A673 (cell line): ENCODE data around the gene CKB.

Experiments used
- EZH2 ChIP-seq: fragments of 200-600 bp; sonication (generic); IDR thresholded peaks from 2 replicates; pipeline ENCODE4 v1.6.1; 2017; ENCODE audit warnings: borderline replicate concordance, low read depth, mild to moderate bottlenecking, mixed read lengths, antibody characterized with exemption, low read length; ENCODE audit not compliant: poor library complexity, severe bottlenecking
- TF ChIP-seq, protein P1 (sequence below): fragments of 300-800, 200-600 bp; sonication (generic); conservative IDR thresholded peaks from 2 replicates; pipeline ENCODE4 v1.5.1; 2017; ENCODE audit warnings: low read depth, mild to moderate bottlenecking, antibody characterized with exemption, low read length, moderate library complexity, mixed read lengths

- TF ChIP-seq, protein P1, sequence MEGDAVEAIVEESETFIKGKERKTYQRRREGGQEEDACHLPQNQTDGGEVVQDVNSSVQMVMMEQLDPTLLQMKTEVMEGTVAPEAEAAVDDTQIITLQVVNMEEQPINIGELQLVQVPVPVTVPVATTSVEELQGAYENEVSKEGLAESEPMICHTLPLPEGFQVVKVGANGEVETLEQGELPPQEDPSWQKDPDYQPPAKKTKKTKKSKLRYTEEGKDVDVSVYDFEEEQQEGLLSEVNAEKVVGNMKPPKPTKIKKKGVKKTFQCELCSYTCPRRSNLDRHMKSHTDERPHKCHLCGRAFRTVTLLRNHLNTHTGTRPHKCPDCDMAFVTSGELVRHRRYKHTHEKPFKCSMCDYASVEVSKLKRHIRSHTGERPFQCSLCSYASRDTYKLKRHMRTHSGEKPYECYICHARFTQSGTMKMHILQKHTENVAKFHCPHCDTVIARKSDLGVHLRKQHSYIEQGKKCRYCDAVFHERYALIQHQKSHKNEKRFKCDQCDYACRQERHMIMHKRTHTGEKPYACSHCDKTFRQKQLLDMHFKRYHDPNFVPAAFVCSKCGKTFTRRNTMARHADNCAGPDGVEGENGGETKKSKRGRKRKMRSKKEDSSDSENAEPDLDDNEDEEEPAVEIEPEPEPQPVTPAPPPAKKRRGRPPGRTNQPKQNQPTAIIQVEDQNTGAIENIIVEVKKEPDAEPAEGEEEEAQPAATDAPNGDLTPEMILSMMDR: no peak
- TF ChIP-seq EZH2: no peak
These were observed 9.7 kb downstream of the CKB start for GRCh38 chr14:103512701-103513611.
